ENCODE results near the gene RGSL1. TPM values are rescaled to one million over a fixed set of nuclear protein-coding genes. Genes with fewer than 3 reads are reported as not detected.
"Not testable (repeated sequence)": the region's sequence is repeated elsewhere in the genome, so short reads cannot be mapped to it uniquely, and the experiment has no call there.

RGSL1 gene
- total RNA-seq, 1 donor from 2014 or later = not detected

- TF ChIP-seq CTCF (IDR thresholded peaks at IDR 0.05; ENCODE audit: borderline replicate concordance) = no peak
- H3K9me3 ChIP-seq (replicated peaks) = no peaks in the 10 kb centered on the region
- no peak overlapping the region for H3K4me3 ChIP-seq
- peaks cover 4% of the 10 kb centered on the region for H3K27me3 ChIP-seq (ENCODE audit: low read depth)
- no peaks in the 10 kb centered on the region for H3K36me3 ChIP-seq
- H3K27ac ChIP-seq (replicated peaks) = no peak overlapping the region
- no peaks in the 10 kb centered on the region for H3K4me1 ChIP-seq
- intact Hi-C loops (cut with micrococcal nuclease) = no loop called here
- no peak for DNase-seq
These were observed 5.4 kb upstream of the RGSL1 start for GRCh38 chr1:182444497-182444896.

GRCh38 chr1:182446033-182446669 is 3.8 kb upstream of the RGSL1 start:
- DNase-seq = no peak
- no peak overlapping the region for H3K4me3 ChIP-seq
- H3K27ac ChIP-seq (replicated peaks) = no peak overlapping the region
- intact Hi-C loops (cut with micrococcal nuclease) = no loop called here
- peak; percentile 73 for TF ChIP-seq CTCF (IDR thresholded peaks at IDR 0.05; ENCODE audit: borderline replicate concordance)
- peaks cover 4% of the 10 kb centered on the region for H3K27me3 ChIP-seq (ENCODE audit: low read depth)
- no peaks in the 10 kb centered on the region for H3K36me3 ChIP-seq
- H3K4me1 ChIP-seq = no peaks in the 10 kb centered on the region
- no peaks in the 10 kb centered on the region for H3K9me3 ChIP-seq (replicated peaks)

- H3K27ac ChIP-seq (replicated peaks); H3K4me1 ChIP-seq; H3K4me3 ChIP-seq; intact Hi-C loops (cut with micrococcal nuclease); H3K27me3 ChIP-seq (ENCODE audit: low read depth); H3K36me3 ChIP-seq; H3K9me3 ChIP-seq (replicated peaks); DNase-seq: not testable (repeated sequence)
These were observed 2.8 kb upstream of the RGSL1 start for GRCh38 chr1:182447124-182447523.

- no peak overlapping the region for H3K4me3 ChIP-seq
- no peaks in the 10 kb centered on the region for H3K9me3 ChIP-seq (replicated peaks)
- H3K27me3 ChIP-seq (ENCODE audit: low read depth) = peaks cover 4% of the 10 kb centered on the region
- no peak overlapping the region for H3K27ac ChIP-seq (replicated peaks)
- no peaks in the 10 kb centered on the region for H3K4me1 ChIP-seq
- no peak for TF ChIP-seq CTCF (IDR thresholded peaks at IDR 0.05; ENCODE audit: borderline replicate concordance)
- intact Hi-C loops (cut with micrococcal nuclease) = no loop called here
- no peaks in the 10 kb centered on the region for H3K36me3 ChIP-seq
- DNase-seq = no peak
These were observed 2.3 kb upstream of the RGSL1 start for GRCh38 chr1:182447660-182448059.

GRCh38 chr1:182453631-182454030 is 3.7 kb downstream of the RGSL1 start:
- Histone ChIP-seq H3K9me3 (replicated peaks) (no peaks in the 10 kb centered on the region), H3K27me3 (ENCODE audit: low read depth) (peaks cover 24% of the 10 kb centered on the region), H3K27ac (replicated peaks) (no peak overlapping the region), H3K4me3 (no peak overlapping the region), H3K4me1 (no peaks in the 10 kb centered on the region), H3K36me3 (no peaks in the 10 kb centered on the region)
- no peak for TF ChIP-seq CTCF (IDR thresholded peaks at IDR 0.05; ENCODE audit: borderline replicate concordance)
- intact Hi-C loops (cut with micrococcal nuclease) = no loop called here
- no peak for DNase-seq

GRCh38 chr1:182457844-182458243 is 7.9 kb downstream of the RGSL1 start:
- intact Hi-C loops (cut with micrococcal nuclease) = no loop called here
- no peak for TF ChIP-seq CTCF (IDR thresholded peaks at IDR 0.05; ENCODE audit: borderline replicate concordance)
- no peak for DNase-seq

More at GRCh38 chr1:182457844-182458243, 7.9 kb downstream of the RGSL1 start:
- Histone ChIP-seq H3K36me3 (no peaks in the 10 kb centered on the region), H3K27me3 (ENCODE audit: low read depth) (peaks cover 46% of the 10 kb centered on the region), H3K4me1 (no peaks in the 10 kb centered on the region), H3K27ac (replicated peaks) (no peak overlapping the region), H3K4me3 (no peak overlapping the region), H3K9me3 (replicated peaks) (no peaks in the 10 kb centered on the region)

All from left ventricle myocardium inferior (tissue), 1 donor.